ENCODE measurements around the gene TNIP1.
A peak's percentile ranks its signal among the peaks of the same experiment; 100 is the strongest.

TNIP1 gene

DNA sequence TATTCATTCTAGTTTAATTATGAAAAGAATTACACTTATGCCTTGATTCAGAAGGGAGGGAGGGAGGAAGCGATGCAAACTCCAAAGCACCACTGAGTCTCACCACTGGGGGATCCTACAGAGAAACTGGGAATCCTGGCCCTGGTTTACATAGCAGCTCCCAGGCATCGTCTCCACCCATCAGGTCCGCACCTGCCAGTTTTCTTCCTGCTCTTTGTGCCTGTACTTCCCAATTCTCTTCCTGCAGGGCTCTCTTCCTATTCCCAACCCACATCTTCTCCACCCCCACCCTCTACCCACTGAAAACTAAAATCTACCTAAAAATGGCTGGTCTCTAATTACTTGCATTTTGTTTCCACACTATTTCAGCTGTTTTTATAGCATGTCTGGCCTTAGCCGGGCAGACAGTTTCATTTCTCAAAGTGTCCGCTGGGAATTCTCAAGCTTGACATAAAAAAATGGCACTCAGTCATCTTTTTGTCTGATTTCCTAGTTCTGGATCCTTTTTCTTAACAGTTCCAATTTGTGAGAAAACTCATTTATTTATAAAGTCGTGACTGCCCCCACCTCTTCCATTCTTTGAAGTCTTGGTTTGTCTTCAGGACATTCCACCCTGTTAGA, 1.6 kb upstream of the TNIP1 start:
- peak; percentile 6 for DNase-seq

DNA sequence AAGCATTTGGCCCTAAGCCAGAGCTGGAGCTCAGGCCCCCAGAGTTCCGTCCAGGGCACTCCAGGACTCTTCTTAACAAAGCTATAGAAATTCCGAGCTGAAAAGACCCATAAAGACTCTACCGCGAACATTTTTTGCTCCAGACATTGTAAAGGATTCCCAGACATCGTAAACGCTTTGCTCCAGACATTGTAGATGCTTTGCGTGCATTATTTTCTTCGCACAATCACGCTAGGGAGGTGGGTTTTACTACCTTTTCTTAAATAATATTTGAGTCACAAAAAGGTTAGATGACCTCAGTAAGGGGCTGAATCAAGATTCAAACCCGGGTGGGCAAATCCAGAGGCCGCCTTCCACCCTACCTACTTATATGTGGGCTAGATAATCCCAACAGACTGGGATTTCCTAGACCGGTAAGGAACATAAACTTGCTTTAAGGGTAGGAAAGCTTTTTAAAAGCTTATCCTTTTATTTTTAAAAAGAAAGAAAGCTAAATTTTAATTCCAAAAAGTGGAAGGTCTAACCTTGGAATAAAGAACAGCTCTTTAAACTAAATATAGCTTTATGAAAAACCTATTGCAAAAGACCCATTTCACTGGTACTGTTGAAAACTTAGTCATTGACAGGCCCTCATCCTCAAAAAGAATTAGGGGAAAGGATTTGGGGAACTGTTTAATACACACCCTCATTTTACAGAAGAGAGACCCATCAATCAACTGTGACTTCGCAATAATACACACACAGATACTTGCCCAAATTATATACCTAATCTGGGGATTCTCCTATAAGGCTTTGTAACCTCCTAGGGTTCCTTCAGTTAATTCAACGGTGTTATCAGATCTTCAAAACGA, 822 bp upstream of the TNIP1 start:
- no peak for DNase-seq

DNA sequence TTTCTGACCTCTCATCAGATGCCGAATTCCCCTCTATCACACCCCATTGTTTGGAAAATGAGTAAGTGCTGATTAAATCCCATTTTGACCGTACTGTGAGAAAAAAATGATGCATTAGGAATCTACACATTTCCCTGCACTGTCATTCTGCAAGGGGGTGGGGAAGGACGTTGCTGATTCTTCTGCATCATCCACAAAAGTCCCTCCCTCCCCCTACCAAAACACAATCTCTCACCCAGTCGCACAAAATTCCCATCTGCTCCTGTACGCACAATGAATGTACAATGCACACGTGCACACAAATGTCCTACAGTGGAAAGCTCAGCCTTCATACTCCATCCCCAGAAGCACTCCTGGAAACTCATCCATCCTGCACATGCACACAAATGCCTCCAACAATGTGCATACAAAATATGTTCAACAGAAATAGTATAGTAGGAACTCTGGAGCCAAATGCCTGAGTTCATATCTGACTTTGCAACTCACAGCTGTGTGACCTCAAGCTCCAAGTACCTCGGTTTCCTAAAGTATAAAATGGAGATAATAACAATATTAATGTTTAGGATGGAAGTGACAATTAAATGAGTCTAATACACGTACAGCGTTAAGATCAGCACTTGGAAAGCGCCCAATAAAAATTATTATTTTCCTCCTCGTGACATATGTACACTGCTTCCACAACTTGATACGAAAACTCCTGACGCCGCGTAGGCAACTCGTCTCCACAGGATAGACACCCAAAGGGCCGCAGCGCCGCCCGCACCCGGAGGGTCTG, 809 bp downstream of the TNIP1 start:
- DNase-seq, result no peak

DNA sequence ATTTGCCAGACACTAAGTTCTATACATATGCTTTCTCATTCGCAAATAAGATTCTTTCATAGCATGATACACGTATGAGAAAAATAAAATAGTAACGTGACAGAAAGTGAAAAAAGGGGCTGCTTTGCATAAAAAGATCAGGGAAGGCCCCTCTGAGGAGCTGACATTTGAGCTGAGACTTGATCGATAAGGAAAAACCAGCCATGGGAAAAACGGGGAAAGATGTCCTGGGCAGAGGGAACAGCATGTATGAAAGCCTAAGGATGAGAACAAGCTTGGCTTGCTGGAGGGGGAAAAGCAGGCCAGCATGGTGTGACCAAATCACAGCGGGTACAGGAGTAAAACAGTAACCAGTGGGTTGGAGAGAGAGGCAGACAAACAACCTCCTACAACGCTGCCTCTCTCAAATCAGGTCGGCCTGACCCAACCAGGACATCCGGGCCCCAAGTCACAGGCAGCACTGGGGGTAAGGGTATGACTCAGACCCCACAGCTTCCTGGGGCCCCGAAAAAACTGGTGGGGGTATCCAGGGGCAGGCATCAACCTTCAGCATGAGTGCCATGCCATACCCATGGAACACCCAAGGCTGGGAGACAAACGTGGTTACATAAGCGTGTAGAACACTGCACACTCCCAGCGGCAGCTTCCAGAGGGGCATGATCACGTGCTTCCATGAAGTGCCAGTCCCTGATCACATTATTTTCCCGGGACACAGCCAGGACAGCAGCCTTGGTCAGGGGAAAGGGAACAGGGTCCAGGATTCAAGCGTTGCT, 2.2 kb downstream of the TNIP1 start:
- no peak for DNase-seq

DNA sequence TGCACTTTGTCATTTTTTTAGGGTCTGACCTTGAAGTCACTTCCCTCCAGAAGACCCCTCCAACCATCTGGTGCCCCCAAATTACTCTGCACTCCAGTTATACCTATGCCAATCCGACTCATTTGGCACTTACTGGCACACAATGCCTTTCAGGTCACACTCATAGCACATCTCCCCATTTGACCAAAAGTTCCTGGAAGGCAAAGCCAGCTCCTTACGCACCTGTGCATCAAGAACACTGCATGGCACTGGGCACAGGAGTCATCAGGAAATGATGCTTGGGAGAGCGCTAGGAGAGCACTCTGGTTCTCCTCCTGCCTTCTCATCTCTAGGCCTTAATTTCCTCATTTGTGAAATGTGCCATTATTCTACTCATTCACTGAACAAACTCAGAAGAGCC, 2.9 kb downstream of the TNIP1 start:
- DNase-seq, result no peak

DNA sequence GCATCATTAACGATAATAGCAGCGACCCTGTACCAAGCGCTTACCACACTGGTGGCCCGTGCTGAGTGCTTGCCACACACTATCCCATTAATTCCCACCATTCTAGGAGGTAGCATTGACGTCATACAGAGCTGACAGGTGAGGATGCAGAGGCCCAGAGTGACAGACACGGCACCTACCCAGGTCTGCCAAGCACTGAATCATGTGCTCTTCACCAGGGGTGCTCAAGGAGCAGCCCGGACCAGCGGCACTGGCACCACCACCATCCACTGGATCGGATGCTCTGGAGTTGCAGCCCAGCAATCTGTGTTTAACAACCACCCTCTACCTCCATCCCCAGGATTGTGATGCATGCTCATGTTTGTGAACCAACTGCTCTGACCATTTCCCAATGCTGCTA, 3.4 kb downstream of the TNIP1 start:
- no peak for DNase-seq

DNA sequence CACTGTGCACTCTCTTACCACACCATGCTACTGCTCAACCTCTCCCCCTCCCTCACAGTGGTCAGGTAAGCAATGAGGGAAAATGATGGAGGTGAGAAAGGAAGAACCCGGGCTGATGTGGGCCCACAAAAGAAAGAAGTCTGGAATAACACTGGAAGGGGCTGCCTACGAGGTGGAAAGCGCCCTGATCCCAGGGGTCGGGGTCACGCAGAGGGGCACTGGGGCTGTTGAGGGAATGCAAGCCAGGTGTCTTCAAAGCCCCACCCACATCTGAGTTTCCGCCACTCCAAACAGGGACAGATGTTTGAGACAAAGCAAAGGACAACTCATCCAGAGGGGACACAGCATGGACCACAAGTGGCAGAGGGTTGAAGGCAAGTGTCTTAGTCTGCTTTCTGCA, 4.2 kb downstream of the TNIP1 start:
- no peak for DNase-seq

DNA sequence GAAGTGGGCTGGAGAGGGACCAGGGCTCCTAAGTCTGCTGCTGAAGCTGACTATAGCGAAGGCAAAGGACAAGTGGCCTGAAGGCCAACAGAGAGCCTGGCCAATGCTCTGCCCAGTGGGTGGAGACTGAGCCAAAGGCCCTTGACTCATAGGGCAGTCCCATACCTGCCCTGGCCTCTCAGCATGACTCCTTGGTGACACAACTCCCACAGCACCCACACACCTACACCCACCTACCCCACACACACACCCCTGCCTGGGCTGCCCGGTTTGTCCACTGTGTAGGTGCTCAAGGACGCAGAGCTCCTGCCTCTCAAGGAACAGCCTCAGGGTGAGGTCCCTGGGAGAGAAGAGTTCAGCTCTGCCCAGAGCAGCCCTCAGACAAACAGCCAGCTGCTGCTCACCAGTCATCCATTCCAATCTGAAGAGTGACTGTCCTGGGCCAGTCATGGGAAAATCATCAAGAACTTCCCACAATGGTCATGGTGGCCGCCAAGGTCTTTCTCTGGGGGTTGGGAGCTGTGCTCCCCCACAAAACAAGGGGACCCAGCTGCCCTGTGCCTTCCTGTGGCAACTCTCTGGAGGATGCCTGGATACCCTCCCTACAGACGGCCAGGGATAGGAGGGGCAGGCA, 5.0 kb downstream of the TNIP1 start:
- no peak for DNase-seq

DNA sequence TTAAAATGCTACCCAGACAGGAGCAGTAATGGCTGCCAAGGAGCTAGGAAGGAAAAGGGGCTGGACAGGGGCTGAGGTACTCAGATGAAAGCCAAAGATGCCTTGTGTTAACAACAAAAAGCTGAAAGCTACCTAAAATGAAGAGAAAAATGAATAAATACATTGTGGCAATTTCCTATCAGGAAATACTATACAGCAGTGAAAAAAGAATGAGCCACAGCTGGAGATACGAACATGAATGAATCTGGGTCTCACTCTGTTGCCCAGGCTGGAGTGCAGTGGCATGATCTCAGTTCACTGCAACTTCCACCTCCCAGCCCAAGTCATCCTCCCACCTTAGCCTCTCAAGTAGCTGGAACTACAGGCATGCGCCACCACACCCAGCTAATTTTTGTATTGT, 6.3 kb downstream of the TNIP1 start:
- DNase-seq, result no peak

DNA sequence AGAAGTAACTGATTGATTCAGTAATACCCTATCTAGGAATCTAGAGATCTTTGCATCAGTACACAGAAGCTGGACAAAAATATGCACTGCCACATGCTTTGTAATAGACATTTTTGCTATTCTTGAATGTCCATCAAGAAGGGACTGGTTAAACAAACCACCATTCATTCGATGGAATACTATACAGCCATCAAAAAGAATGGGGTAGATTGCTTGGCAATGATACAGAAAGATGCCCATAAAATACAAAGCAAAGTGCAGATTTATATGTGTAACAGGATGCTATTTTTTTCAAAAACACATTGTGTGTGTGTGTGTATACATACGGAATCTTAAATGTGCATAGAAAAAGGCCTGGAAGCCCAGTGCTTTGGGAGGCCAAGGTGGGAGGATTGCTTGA, 7.6 kb downstream of the TNIP1 start:
- DNase-seq, result no peak

DNA sequence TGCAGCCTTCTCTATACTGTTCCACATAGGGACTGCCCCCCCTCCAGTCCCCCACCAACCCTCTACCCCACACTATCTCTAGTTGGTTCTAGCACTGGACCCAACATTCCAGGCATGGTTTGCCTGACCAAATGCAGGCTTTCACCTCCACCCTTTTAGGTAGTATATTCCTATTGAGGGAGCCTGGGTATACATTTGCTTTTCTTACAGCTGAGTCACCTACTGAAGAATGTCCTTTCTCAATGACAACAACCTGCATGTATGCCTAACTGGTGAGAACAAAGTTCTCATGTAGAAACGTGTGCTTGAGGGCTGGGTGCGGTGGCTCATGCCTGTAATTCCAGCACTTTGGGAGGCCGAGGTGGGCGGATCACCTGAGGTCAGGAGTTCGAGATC, 8.2 kb downstream of the TNIP1 start:
- no peak for DNase-seq

DNA sequence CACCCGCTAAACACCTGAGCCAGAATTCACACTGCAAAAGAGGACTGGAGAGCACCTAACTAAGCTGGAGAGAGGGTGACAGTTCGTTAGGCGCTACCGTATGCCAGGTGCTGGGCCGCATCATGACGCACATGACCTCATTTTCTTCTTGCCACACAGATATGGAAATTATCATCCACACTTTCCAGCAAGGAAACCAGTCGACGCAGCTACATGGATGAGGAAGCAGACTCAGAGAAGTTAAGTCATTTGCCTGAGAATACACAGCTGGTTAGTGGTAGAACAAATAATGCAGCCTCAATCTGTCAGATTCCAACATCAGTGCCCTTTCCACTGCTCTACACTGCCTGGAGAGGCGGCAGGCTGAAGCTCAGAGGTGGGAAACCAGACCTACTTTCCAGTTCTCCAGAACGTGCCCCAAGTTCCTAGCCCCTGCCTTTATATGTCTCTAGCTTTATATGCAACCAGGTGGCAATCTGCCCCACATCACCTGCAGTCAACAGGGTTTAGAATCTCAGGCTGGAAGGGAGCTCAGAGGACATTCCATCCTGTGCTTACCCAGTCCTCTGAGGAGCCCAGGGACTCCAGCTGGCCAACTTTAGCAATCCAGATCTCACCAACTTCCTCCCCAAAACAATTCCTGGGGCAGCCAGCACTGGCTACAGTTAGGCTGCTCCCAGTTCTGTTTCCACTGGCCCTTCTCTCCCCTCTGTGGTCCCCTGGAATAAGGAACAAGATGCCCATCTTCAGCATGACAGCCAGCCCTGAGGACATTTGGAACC, 8.8 kb downstream of the TNIP1 start:
- DNase-seq, result no peak

DNA sequence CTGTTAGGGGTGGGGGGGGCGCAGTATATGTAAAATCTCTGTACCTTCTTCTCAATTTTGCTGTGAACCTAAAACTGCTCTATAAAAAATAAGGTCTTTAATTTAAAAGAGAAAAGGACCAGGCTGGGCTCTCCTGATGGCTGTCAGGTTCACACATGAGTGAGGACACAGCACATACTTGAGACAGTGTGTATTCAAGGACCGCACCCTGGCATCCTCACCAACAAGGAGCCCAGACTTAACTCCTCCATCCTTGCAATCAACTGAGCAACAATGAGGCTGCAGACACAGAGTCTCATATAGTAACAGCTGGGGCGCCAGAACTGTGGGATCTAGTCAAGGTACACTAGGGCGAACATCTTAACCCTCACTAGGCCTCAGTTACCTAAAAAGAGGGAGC, 9.8 kb downstream of the TNIP1 start:
- no peak for DNase-seq

DNA sequence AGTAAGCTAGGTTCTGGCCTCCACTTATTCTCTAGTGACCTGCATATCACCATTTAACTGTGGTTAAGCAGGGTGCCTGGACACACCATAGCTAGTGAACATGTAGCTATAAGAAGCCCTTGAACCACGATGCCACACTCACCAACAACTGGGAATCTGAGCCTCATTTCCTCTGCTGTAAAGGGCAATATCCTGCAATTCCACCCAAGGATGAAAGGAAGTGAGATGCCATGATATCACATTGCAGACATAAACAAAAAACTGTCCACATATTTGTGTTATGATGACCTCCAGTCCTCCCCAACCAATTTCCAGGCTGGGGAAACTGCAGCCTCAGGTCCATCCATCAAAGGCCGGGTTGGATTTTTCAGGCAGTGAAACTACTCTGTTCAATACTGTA, 10.4 kb downstream of the TNIP1 start:
- DNase-seq, result no peak

DNA sequence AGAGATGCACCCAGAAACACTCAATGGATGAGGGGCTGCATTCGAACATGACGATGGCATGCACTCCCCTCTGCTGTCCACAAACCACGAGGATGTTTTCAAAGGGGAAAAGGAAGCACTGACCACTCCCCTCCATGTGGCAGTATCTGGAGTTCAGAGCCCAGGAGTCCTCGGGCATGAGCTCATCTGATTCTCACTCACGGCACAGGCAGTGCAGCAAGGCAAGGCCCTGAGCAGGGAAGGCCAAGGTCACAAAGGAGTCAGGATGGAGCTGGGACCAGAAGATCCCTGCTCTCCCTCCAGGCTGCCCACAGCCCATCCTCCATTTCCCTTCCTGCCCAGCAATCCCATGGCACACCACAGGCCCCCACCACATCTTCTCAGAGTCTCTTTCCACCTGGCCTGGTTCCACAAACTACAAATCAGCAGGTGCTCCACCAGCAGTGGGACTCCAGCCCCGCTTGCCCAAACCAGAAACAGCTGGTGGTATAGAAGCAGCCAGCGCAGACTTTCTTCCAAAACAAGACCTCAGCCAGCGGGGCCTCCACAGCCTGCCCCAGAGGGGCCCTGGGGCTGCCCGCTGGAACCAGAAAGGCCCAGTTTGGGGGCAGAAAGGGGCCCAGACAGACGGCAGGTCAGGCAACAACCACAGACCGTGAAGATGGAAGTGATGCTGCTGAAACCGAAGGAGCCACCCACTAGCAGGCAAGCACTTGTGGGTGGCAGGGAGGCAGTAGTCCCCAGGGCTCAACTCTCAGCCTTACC, 12.2 kb downstream of the TNIP1 start:
- DNase-seq, result no peak

DNA sequence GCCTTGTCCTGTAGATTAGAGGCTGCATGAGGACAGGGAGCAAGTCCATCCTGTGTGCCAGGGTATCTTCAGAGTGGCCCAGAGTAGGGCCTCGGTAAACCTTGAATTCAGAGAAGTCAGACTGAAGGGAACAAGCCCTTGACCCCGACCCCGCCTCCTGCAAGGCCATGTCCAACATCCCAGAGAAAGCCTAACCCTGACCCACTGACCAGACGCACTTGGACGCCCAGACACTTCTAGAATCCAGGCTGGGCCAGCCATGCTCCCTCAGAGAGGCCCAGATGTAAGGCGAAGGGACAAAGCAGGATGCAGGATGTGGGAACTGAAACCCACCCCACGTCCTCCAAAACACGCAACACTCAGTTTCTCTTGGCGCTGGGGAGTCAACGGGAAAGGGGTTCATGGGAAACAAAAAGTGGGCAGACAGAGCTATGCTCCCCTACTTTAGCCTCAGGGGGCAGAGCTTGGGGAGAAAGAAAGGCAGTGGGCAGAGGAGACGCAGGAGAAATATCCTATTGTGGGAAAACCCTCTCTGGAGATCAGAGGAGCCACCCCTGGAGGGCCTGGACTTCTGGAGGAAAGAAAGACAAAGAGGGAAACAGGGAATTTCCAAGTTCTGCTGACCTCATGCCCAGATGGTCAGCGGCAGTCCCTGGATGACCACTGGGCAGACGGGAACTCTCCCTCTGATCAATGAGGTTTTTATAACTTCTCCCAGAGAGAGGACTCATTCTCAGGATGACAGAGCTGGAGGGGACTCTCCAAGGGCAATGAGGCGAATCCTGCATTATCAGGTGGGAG, 13.0 kb downstream of the TNIP1 start:
- DNase-seq, result no peak

DNA sequence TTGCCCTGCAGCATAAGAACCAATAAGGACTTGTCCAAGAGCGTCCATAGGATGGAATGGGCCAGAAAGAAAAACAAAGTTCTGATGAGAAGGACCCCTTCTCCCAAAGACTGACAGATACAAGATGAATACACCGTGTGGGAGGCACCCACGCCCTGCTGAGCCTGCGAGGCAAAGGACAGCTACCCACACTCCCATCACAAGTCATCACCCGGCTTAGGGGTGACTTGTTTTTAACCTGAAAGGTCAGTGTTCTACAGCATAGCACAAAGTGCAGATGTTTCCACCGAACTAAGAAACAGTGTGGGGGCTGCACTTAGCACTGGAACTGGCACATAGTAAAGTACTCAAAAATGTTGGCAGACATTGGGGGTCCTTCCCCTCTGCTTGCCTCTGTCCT, 13.9 kb downstream of the TNIP1 start:
- DNase-seq, result no peak

DNA sequence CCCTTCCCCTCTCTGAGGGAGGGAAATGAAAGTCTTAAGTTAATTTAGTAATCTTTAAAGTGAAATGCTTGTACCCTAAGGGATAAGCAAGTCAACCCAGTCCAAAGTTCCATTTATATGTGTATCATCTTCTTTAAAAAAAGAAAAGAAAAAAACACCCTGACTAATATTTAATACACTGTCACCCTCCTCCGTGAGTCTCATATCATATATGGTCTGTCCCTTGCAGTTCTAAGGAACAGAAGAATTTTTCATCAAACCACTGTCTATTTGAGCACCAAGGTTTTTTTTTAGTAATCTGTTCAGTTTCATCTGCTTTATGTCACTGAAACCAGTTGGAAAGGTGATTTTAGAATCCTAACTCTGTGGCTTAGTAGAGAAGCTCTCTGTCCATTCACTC, 15.2 kb downstream of the TNIP1 start:
- DNase-seq, result no peak

DNA sequence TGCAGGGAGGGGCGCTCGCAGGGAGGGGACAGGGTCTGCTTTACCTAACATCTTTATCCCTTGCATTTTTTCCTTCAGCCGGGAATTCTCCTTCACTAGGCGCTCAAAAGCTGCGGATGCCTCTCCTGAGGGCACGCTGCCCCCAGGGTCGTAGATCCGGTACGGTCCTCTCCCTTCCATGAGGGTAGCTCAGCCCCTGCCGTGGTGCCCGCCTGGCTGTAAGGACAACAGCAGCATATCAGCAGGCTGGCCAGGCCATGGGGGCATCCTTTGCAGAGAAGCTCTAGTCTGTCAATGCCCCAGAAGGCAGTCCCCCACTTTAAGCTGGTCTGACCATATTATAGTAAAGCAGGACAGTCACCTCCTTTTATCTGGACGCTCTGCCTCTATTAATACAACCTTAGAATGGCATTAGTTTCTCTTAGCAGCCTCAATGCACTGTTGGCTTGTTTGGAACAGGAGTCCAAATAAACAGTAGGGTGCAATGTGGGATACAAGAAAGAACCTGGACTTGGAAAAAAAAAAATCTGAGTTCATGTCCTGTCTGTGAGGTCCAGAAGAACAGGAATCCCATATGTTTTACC, 15.8 kb downstream of the TNIP1 start:
- no peak for DNase-seq
